ENCODE results near the gene BCAR1. TPM values are rescaled to one million over a fixed set of nuclear protein-coding genes. Genes with fewer than 3 reads are reported as not detected.
"Not testable (repeated sequence)": the region's sequence is repeated elsewhere in the genome, so short reads cannot be mapped to it uniquely, and the experiment has no call there.

The BCAR1 gene
- total RNA-seq, 1 donor, result 75.3 TPM

DNA sequence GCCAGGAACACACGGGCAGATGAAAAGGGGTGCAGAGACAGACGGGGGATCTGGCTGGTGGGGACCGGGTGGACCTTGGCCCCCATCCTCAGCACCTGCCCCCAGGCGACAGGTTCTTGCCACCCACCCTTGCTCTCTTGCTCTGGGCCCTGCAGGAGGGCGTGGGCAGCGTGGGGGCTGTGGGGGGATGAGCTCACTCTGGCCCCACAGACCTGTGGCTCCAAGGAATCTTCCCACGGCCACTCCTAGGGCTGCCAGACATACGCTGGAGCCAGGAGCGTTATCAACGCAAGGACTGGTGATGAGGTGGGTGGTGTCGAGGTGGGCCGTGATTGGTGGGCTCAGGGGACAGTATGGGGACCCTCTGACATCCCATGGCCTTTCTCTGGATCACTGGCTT, 26.3 kb downstream of the BCAR1 start:
- Histone ChIP-seq H3K36me3 (ENCODE audit: insufficient read depth, low read length) (peaks cover 22% of the 10 kb centered on the region), H3K4me2 (ENCODE audit: insufficient read depth, low read length) (no peak overlapping the region), H4K20me1 (ENCODE audit: insufficient read depth, low read length) (peaks cover 42% of the 10 kb centered on the region), H3K9me3 (ENCODE audit: low read depth, low read length) (no peaks in the 10 kb centered on the region), H2AFZ (ENCODE audit: low read length) (no peak overlapping the region), H3K4me3 (ENCODE audit: insufficient read depth, low read length) (no peak overlapping the region), H3K79me2 (ENCODE audit: insufficient read depth, low read length) (peaks cover 10% of the 10 kb centered on the region), H3K27ac (ENCODE audit: low read depth, low read length) (no peak overlapping the region), H3K27me3 (ENCODE audit: insufficient read depth, low read length) (peaks cover 4% of the 10 kb centered on the region), H3K4me1 (ENCODE audit: insufficient read depth, low read length) (no peaks in the 10 kb centered on the region)
- no peak for TF ChIP-seq CTCF (IDR thresholded peaks at IDR 0.05; ENCODE audit: extremely low read depth, low read depth, low read length)
- peak; percentile 96 for DNase-seq (ENCODE audit: insufficient read length, low spot score, missing footprints)

DNA sequence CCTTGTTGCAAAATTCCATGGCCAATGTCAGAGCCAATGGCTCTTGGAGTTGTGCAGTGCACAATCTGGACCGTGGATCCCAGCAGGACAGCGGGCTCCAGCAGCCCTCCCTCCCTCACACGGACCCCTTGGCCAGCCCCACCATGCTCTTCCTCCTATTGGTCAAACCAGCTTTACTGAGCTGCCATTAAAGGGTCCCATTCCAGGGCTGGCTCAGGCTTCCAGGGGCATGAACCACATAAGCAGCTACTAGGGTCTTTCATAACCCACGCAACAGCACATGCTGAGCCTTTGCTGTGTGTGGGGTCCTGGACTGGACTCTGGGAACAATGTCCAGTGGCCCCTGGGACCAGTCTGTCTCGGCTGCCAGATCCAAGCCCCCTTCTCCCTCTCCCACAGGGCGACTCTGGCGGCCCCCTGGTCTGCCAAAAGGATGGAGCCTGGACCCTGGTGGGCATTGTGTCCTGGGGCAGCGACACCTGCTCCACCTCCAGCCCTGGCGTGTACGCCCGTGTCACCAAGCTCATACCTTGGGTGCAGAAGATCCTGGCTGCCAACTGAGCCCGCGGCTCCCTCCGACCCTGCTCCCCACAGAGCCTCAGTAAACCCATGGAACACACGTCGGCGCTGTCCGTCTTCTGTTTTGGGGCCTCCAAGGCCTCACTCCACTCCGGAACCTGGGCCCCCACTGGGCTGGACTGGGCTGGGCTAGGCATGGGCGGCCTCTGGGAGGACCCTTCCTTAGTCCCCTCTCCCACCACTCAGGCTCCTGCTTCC, 26.9 kb downstream of the BCAR1 start:
- H3K4me2 ChIP-seq (ENCODE audit: insufficient read depth, low read length), result no peak overlapping the region
- H3K36me3 ChIP-seq (ENCODE audit: insufficient read depth, low read length), result peaks cover 16% of the 10 kb centered on the region
- H3K4me3 ChIP-seq (ENCODE audit: insufficient read depth, low read length), result no peak overlapping the region
- H3K27ac ChIP-seq (ENCODE audit: low read depth, low read length), result no peak overlapping the region
- peaks cover 4% of the 10 kb centered on the region for H3K27me3 ChIP-seq (ENCODE audit: insufficient read depth, low read length)
- no peaks in the 10 kb centered on the region for H3K9me3 ChIP-seq (ENCODE audit: low read depth, low read length)
- H3K4me1 ChIP-seq (ENCODE audit: insufficient read depth, low read length), result no peaks in the 10 kb centered on the region
- DNase-seq (ENCODE audit: insufficient read length, low spot score, missing footprints), result peak; percentile 90
- peaks cover 37% of the 10 kb centered on the region for H4K20me1 ChIP-seq (ENCODE audit: insufficient read depth, low read length)
- peaks cover 4% of the 10 kb centered on the region for H3K79me2 ChIP-seq (ENCODE audit: insufficient read depth, low read length)
- H2AFZ ChIP-seq (ENCODE audit: low read length), result no peak overlapping the region
- TF ChIP-seq CTCF (IDR thresholded peaks at IDR 0.05; ENCODE audit: extremely low read depth, low read depth, low read length), result no peak

- not testable (repeated sequence) for DNase-seq (ENCODE audit: insufficient read length, low spot score, missing footprints); H2AFZ ChIP-seq (ENCODE audit: low read length); H3K27me3 ChIP-seq (ENCODE audit: insufficient read depth, low read length); H3K9me3 ChIP-seq (ENCODE audit: low read depth, low read length); H3K36me3 ChIP-seq (ENCODE audit: insufficient read depth, low read length); H3K4me3 ChIP-seq (ENCODE audit: insufficient read depth, low read length); H3K4me1 ChIP-seq (ENCODE audit: insufficient read depth, low read length); H3K4me2 ChIP-seq (ENCODE audit: insufficient read depth, low read length); H3K27ac ChIP-seq (ENCODE audit: low read depth, low read length); H3K79me2 ChIP-seq (ENCODE audit: insufficient read depth, low read length)
- H4K20me1 ChIP-seq (ENCODE audit: insufficient read depth, low read length), result peaks cover 23% of the 10 kb centered on the region
Observed at GRCh38 chr16:75223129-75223528, 28.3 kb downstream of the BCAR1 start.

GRCh38 chr16:75222271-75222783, 29.1 kb downstream of the BCAR1 start:
- Histone ChIP-seq H2AFZ (ENCODE audit: low read length) (no peak overlapping the region), H3K4me1 (ENCODE audit: insufficient read depth, low read length) (no peaks in the 10 kb centered on the region), H3K27me3 (ENCODE audit: insufficient read depth, low read length) (peaks cover 4% of the 10 kb centered on the region)

More at GRCh38 chr16:75222271-75222783, 29.1 kb downstream of the BCAR1 start:
- Histone ChIP-seq H3K9me3 (ENCODE audit: low read depth, low read length) (no peaks in the 10 kb centered on the region), H3K79me2 (ENCODE audit: insufficient read depth, low read length) (no peaks in the 10 kb centered on the region), H3K4me2 (ENCODE audit: insufficient read depth, low read length) (no peak overlapping the region), H3K36me3 (ENCODE audit: insufficient read depth, low read length) (no peaks in the 10 kb centered on the region), H3K4me3 (ENCODE audit: insufficient read depth, low read length) (no peak overlapping the region), H3K27ac (ENCODE audit: low read depth, low read length) (no peak overlapping the region), H4K20me1 (ENCODE audit: insufficient read depth, low read length) (peaks cover 15% of the 10 kb centered on the region)
- TF ChIP-seq CTCF (IDR thresholded peaks at IDR 0.05; ENCODE audit: extremely low read depth, low read depth, low read length), result no peak
- DNase-seq (ENCODE audit: insufficient read length, low spot score, missing footprints), result peak; percentile 84
